OCI-M2 (cell line): ENCODE measurements around the gene TAGLN2.

Source experiments
- DNase-seq: peaks from one replicate; lab custom pipeline; 2025; ENCODE audit not compliant: unreplicated experiment; lab: John Stamatoyannopoulos, UW

The TAGLN2 gene

GRCh38 chr1:159879136-159879535, 46.2 kb downstream of the TAGLN2 start:
- no peak for DNase-seq

DNA sequence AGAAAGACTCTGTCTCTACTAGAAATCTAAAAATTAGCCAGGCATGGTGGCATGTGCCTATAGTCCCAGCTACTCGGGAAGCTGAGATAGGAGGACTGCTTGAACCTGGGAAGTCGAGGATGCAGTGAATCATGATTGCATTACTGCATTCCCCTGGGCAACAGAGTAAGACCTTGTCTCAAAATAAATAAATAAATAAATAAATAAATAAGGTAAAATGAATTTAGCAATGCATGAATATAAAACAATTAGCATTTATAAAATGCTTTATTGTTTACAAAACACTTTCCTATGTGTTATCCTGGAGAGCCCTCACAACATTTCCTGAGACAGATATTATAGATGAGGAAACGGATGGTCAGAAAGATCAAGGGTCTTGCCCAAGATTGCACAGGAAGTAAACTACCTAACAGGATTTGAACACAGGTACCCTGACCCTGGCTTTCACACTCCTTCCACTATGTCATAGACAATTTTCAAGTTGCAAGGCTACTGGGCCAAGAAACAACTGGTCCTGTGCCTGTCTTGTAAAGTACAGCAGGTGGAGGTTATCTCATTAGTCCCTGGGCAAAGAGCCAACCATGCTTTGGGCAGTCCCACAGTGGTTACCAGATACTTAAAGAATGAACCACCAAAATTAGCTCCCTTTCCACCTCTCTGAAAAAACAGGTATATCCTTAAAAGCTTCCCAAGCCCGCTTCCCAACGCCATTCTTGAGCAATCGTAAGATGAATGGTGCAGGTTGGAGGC, 47.4 kb downstream of the TAGLN2 start:
- DNase-seq, result no peak

- no peak for DNase-seq
Observed at GRCh38 chr1:159873530-159874143, 51.7 kb downstream of the TAGLN2 start.

DNA sequence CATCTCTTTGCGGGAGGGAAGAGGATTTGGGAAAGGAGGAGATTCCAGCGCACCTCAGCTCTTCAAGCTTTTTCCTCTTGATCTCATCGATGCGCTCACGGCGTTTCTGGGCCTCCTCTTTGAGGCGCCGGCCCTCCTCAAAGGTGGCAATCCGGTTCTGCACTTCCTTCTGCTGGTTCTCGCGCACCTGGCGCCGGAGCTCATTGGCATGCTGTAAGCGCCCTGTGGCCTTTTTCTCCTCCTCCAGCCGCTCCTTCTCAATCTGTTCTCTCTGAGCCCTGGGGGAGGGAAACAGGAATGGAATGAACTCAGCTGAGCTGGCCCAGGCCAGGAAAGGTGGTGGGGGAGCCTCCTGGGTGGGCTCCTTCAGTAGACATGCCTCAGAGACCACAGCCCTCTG, 52.4 kb downstream of the TAGLN2 start:
- no peak for DNase-seq

GRCh38 chr1:159870704-159871103, 54.6 kb downstream of the TAGLN2 start:
- no peak for DNase-seq

DNA sequence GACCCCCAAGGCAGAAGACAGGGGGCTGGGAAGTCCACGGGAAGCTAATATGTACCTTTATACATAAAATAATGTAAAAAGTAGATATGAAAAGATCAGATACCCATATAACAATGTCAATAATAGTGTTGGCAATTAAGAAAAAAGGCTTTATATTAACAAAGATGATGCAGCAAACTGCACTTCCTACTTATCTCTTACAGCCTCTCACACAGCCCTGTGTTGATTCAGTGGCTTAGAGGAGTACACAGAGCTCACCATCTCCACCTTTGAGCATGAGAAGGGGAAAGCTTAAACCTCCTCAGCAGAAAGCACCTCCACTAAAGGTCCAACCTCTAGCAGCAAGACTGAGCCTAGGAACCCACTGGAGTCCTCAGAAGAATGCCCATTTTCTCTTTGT, 55.7 kb downstream of the TAGLN2 start:
- no peak for DNase-seq

DNA sequence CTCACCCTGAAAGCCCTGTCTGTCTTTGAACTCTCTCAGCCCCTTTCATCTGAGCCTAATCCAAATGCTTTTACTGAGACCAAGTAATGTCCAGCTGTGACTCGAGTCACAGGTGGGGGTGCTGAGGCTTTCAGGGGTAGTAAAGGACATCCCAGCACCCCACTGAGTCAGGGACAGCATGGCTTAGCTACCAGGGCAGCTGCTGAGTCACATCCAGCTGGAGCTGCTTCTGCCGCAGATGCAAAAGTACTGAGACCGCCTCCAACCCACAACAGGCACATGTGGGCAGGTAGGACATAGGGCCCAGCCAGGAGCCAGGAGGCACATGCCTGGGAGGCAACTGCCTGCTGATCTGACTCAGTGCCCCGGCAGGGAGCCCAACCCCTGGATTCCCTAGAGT, 56.1 kb downstream of the TAGLN2 start:
- DNase-seq, result no peak

GRCh38 chr1:159868766-159869165, 56.5 kb downstream of the TAGLN2 start:
- no peak for DNase-seq
